Activated CD4-positive, alpha-beta T cell treated with anti-CD3 and anti-CD28 coated beads, Interleukin-2, amount 10 ng/mL, durations not matched to agents 24 days and 14 days (primary cell): ENCODE results near the gene HNRNPLL. TPM values are rescaled to one million over a fixed set of nuclear protein-coding genes. Genes with fewer than 3 reads are reported as not detected.

Experiments
- DNase-seq: peaks from one replicate; pipeline ENCODE4 v3.0.0; 2022
- H3K27ac Mint-ChIP-seq: one replicate; pipeline ENCODE4 v1.8.0; 2022; ENCODE audit warnings: mild to moderate bottlenecking, mixed read lengths
- H3K27me3 Mint-ChIP-seq: one replicate; pipeline ENCODE4 v1.8.0; 2022; ENCODE audit warnings: mixed read lengths
- H3K36me3 Mint-ChIP-seq: one replicate; pipeline ENCODE4 v1.8.0; 2022; ENCODE audit warnings: low read depth, mild to moderate bottlenecking, mixed read lengths
- H3K4me1 Mint-ChIP-seq: one replicate; pipeline ENCODE4 v1.8.0; 2021; ENCODE audit warnings: mixed read lengths
- H3K4me3 Mint-ChIP-seq: one replicate; pipeline ENCODE4 v1.8.0; 2022; ENCODE audit warnings: mild to moderate bottlenecking, moderate library complexity, mixed read lengths
- H3K9me3 Mint-ChIP-seq: one replicate; pipeline ENCODE4 v1.8.0; 2021; ENCODE audit warnings: mixed read lengths
- intact Hi-C: fragments of 100-400 bp; cut with micrococcal nuclease; formaldehyde crosslinking; loops from one replicate; pipeline ENCODE4 v1.15.1; 2023
- total RNA-seq: library from RNA; stranded (reverse); gene quantifications from 2 replicates; pipeline ENCODE4 v1.2.3, GENCODE V29; 2022

HNRNPLL gene
- total RNA-seq, 1 donor from 2014 or later = 80.3 TPM

GRCh38 chr2:38517284-38517683 lies 85.4 kb downstream of the HNRNPLL start:
- intact Hi-C loops = no loop called here

GRCh38 chr2:38516526-38516925 lies 86.2 kb downstream of the HNRNPLL start:
- DNase-seq = no peak
- H3K4me3 Mint-ChIP-seq = no peak overlapping the region
- no peaks in the 10 kb centered on the region for H3K4me1 Mint-ChIP-seq
- H3K27ac Mint-ChIP-seq = no peak overlapping the region
- H3K27me3 Mint-ChIP-seq = peaks cover 22% of the 10 kb centered on the region
- intact Hi-C loops = no loop called here
- H3K9me3 Mint-ChIP-seq = no peaks in the 10 kb centered on the region
- no peaks in the 10 kb centered on the region for H3K36me3 Mint-ChIP-seq

More at GRCh38 chr2:38517284-38517683, 85.4 kb downstream of the HNRNPLL start:
- no peak overlapping the region for H3K27ac Mint-ChIP-seq
- no peaks in the 10 kb centered on the region for H3K9me3 Mint-ChIP-seq
- DNase-seq = no peak
- H3K27me3 Mint-ChIP-seq = peaks cover 22% of the 10 kb centered on the region
- H3K36me3 Mint-ChIP-seq = no peaks in the 10 kb centered on the region
- H3K4me1 Mint-ChIP-seq = no peaks in the 10 kb centered on the region
- H3K4me3 Mint-ChIP-seq = no peak overlapping the region

GRCh38 chr2:38516122-38516521 lies 86.6 kb downstream of the HNRNPLL start:
- no peak overlapping the region for H3K4me3 Mint-ChIP-seq
- H3K27me3 Mint-ChIP-seq = peaks cover 22% of the 10 kb centered on the region
- DNase-seq = no peak
- no peaks in the 10 kb centered on the region for H3K4me1 Mint-ChIP-seq
- no peaks in the 10 kb centered on the region for H3K9me3 Mint-ChIP-seq
- no peaks in the 10 kb centered on the region for H3K36me3 Mint-ChIP-seq
- H3K27ac Mint-ChIP-seq = no peak overlapping the region
- intact Hi-C loops = no loop called here

GRCh38 chr2:38515155-38516074 lies 87.3 kb downstream of the HNRNPLL start:
- intact Hi-C loops = no loop called here
- H3K9me3 Mint-ChIP-seq = no peaks in the 10 kb centered on the region
- DNase-seq = no peak
- peaks cover 22% of the 10 kb centered on the region for H3K27me3 Mint-ChIP-seq
- no peaks in the 10 kb centered on the region for H3K4me1 Mint-ChIP-seq
- no peaks in the 10 kb centered on the region for H3K36me3 Mint-ChIP-seq
- H3K4me3 Mint-ChIP-seq = no peak overlapping the region
- H3K27ac Mint-ChIP-seq = no peak overlapping the region

GRCh38 chr2:38514603-38515154 lies 88.0 kb downstream of the HNRNPLL start:
- Mint-ChIP-seq H3K27me3 (peaks cover 18% of the 10 kb centered on the region), H3K4me1 (no peaks in the 10 kb centered on the region), H3K27ac (no peak overlapping the region), H3K36me3 (no peaks in the 10 kb centered on the region), H3K4me3 (no peak overlapping the region), H3K9me3 (no peaks in the 10 kb centered on the region)
- DNase-seq = no peak
- intact Hi-C loops = no loop called here

- H3K4me1 Mint-ChIP-seq = no peaks in the 10 kb centered on the region
- H3K27ac Mint-ChIP-seq = peak overlapping the region; percentile 26
- no peak overlapping the region for H3K4me3 Mint-ChIP-seq
- H3K36me3 Mint-ChIP-seq = no peaks in the 10 kb centered on the region
- no peaks in the 10 kb centered on the region for H3K9me3 Mint-ChIP-seq
- intact Hi-C loops = no loop called here
- DNase-seq = no peak
- peaks cover 10% of the 10 kb centered on the region for H3K27me3 Mint-ChIP-seq
Measured at GRCh38 chr2:38512211-38512610, 90.5 kb downstream of the HNRNPLL start.

Other genes with a start within 250 kb of the HNRNPLL start
- gene ATL2, start 225.7 kb downstream of the HNRNPLL start, total RNA-seq = 58.1 and 67.3 TPM in 2 replicates
- 56.0 and 57.4 TPM in 2 replicates for gene GALM, start 63.2 kb upstream of the HNRNPLL start, total RNA-seq
- 415 and 419 TPM in 2 replicates for gene SRSF7, start 148.4 kb upstream of the HNRNPLL start, total RNA-seq
- gene GEMIN6, start 175.3 kb upstream of the HNRNPLL start, total RNA-seq = 35.8 and 36.7 TPM in 2 replicates